Sigmoid colon (tissue), 4 donors: ENCODE measurements around the gene SLC66A1.

Source experiments
- POLR2A ChIP-seq, 2 donors: fragments of 450-650 bp; IDR thresholded peaks; one replicate each; pipeline ENCODE4 v1.6.1; 2016; ENCODE audit warnings: antibody characterized with exemption in 2 of 2, mild to moderate bottlenecking in 2 of 2, moderate library complexity in 2 of 2
- POLR2AphosphoS5 ChIP-seq, 4 donors: sonication (generic); formaldehyde crosslinking; IDR thresholded peaks; one replicate each; pipeline ENCODE4 v1.6.1; 2017; ENCODE audit warnings: antibody characterized with exemption in 4 of 4
- TF ChIP-seq, protein P1 (sequence below), 4 experiments: fragments of 450-650 bp in 3 of 4; fragments of 200-600 bp in 1 of 4; IDR thresholded peaks; one replicate each; pipeline ENCODE4 v1.5.1; 2016 to 2019; ENCODE audit warnings: antibody characterized with exemption in 4 of 4, mild to moderate bottlenecking in 3 of 4, moderate library complexity in 2 of 4

DNA sequence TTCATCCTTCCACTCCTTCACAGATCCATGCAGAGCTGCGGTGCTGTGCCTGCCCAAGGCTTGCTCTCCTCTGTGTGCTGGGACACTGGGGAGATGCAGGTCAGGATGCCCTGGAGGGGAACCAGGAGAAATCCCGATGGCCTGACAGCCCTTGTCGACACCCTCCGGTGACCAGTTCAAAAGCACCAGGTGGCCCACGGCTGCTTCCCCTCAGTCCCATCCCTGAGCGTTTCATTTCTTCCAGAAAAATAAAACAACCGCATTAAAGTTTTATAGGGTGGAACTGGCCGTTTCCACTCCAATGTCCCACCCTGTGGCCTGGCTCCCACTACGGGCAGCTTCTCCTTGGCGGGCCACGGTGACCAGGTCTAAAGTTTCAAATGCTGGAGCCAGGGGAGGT, 48.3 kb downstream of the SLC66A1 start:
- TF ChIP-seq POLR2A (IDR thresholded peaks at IDR 0.05) (no peak), POLR2AphosphoS5 (IDR thresholded peaks at IDR 0.05) (no peak)
- TF ChIP-seq, protein P1, sequence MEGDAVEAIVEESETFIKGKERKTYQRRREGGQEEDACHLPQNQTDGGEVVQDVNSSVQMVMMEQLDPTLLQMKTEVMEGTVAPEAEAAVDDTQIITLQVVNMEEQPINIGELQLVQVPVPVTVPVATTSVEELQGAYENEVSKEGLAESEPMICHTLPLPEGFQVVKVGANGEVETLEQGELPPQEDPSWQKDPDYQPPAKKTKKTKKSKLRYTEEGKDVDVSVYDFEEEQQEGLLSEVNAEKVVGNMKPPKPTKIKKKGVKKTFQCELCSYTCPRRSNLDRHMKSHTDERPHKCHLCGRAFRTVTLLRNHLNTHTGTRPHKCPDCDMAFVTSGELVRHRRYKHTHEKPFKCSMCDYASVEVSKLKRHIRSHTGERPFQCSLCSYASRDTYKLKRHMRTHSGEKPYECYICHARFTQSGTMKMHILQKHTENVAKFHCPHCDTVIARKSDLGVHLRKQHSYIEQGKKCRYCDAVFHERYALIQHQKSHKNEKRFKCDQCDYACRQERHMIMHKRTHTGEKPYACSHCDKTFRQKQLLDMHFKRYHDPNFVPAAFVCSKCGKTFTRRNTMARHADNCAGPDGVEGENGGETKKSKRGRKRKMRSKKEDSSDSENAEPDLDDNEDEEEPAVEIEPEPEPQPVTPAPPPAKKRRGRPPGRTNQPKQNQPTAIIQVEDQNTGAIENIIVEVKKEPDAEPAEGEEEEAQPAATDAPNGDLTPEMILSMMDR (IDR thresholded peaks at IDR 0.05), result no peak
